DOHH2 (cell line): ENCODE data around the gene HOXB1.

Experiments
- H3F3A ChIP-seq: fragments of 200-600 bp; sonication (generic), shearing (Covaris generic); 2 replicates; pipeline ENCODE4 v1.6.0; 2016; ENCODE audit warnings: antibody characterized with exemption, mild to moderate bottlenecking; ENCODE audit not compliant: control insufficient read depth, insufficient read depth
- H3K27ac ChIP-seq: fragments of 200-600 bp; sonication (generic); 2 replicates; pipeline ENCODE4 v1.5.1; 2014; ENCODE audit warnings: low read depth, mild to moderate bottlenecking, low read length, moderate library complexity
- H3K27me3 ChIP-seq: fragments of 200-600 bp; sonication (generic); 2 replicates; pipeline ENCODE4 v1.6.1; 2014; ENCODE audit warnings: mild to moderate bottlenecking, low read length, mixed read lengths; ENCODE audit not compliant: control insufficient read depth
- H3K36me3 ChIP-seq: fragments of 200-600 bp; sonication (generic); 2 replicates; pipeline ENCODE4 v1.6.1; 2014; ENCODE audit warnings: mild to moderate bottlenecking, low read length, moderate library complexity, mixed read lengths; ENCODE audit not compliant: control insufficient read depth
- H3K4me1 ChIP-seq: fragments of 200-600 bp; sonication (generic); 2 replicates; pipeline ENCODE4 v1.6.1; 2014; ENCODE audit warnings: mild to moderate bottlenecking, low read length, mixed read lengths; ENCODE audit not compliant: control insufficient read depth
- H3K4me2 ChIP-seq: fragments of 200-600 bp; sonication (generic); 2 replicates; pipeline ENCODE4 v1.6.0; 2014; ENCODE audit warnings: mild to moderate bottlenecking, low read length, moderate library complexity
- H3K4me3 ChIP-seq: fragments of 200-600 bp; sonication (generic); 2 replicates; pipeline ENCODE4 v1.5.1; 2014; ENCODE audit warnings: mild to moderate bottlenecking, low read length, mixed read lengths
- H3K79me2 ChIP-seq: fragments of 200-600 bp; sonication (generic); 2 replicates; pipeline ENCODE4 v1.6.1; 2014; ENCODE audit warnings: mild to moderate bottlenecking, low read length, mixed read lengths; ENCODE audit not compliant: control insufficient read depth
- H3K9me2 ChIP-seq: fragments of 200-600 bp; sonication (generic); replicated peaks from 2 replicates; pipeline ENCODE4 v1.6.1; 2014; ENCODE audit warnings: mild to moderate bottlenecking, low read length, mixed read lengths; ENCODE audit not compliant: control insufficient read depth
- H3K9me3 ChIP-seq: fragments of 200-600 bp; sonication (generic); 2 replicates; pipeline ENCODE4 v1.6.1; 2014; ENCODE audit warnings: antibody characterized with exemption, low read length, mixed read lengths; ENCODE audit not compliant: control insufficient read depth, insufficient read depth
- H4K20me1 ChIP-seq: fragments of 200-600 bp; sonication (generic); 2 replicates; pipeline ENCODE4 v1.6.0; 2014; ENCODE audit warnings: low read depth, mild to moderate bottlenecking, antibody characterized with exemption, low read length, moderate library complexity; ENCODE audit not compliant: control insufficient read depth, insufficient read depth
- CTCF ChIP-seq: fragments of 200-600 bp; sonication (generic); IDR thresholded peaks from one replicate; pipeline ENCODE4 v1.5.1; 2014; ENCODE audit warnings: antibody characterized with exemption, mild to moderate bottlenecking, low read depth, low read length; ENCODE audit not compliant: poor library complexity, severe bottlenecking
- EZH2phosphoT487 ChIP-seq: fragments of 200-600 bp; sonication (generic); IDR thresholded peaks from 2 replicates; pipeline ENCODE4 v1.6.1; 2017; ENCODE audit warnings: borderline replicate concordance, mild to moderate bottlenecking, antibody characterized with exemption, low read length, moderate library complexity, mixed read lengths

HOXB1 gene

GRCh38 chr17:48544349-48545021 is 13.7 kb upstream of the HOXB1 start:
- H4K20me1 ChIP-seq: no peaks in the 10 kb centered on the region
- H3K9me3 ChIP-seq: no peaks in the 10 kb centered on the region
- no peak overlapping the region for H3K4me2 ChIP-seq
- H3K4me3 ChIP-seq: no peak overlapping the region
- H3K27me3 ChIP-seq: peaks cover 71% of the 10 kb centered on the region
- no peak for TF ChIP-seq CTCF
- TF ChIP-seq EZH2phosphoT487: no peak; the same call in 1 of the 2 replicates
- no peak overlapping the region for H3K27ac ChIP-seq
- H3K4me1 ChIP-seq: no peaks in the 10 kb centered on the region
- no peaks in the 10 kb centered on the region for H3K79me2 ChIP-seq
- H3K36me3 ChIP-seq: no peaks in the 10 kb centered on the region
- no peaks in the 10 kb centered on the region for H3F3A ChIP-seq
- no peaks in the 10 kb centered on the region for H3K9me2 ChIP-seq

DNA sequence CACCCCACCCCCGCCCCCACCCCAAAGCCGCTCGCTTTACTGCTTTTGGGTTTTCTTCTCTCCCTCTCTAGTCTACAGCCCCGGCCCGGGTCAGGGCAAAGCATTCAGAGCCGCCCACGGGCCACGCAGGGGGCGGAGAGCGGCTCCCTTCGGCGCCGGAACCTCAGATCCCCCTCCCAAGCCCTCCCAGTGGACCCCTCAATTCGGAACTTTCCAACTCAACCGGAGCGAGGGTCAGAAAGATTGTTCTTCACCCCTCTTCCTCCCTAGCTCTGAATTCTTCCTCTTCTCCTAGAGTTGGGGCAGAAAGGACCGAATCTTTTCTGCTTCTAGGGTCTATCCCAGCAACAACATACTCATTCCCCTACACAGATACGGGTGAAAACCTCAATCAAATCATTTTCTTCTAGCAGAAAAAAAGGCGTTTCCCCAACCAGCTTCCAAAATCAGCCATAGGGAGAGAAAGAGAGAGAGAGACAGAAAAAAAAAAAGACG is 13.1 kb upstream of the HOXB1 start:
- H3K27ac ChIP-seq: no peak overlapping the region
- H3K4me2 ChIP-seq: no peak overlapping the region
- no peaks in the 10 kb centered on the region for H3K36me3 ChIP-seq
- H3F3A ChIP-seq: no peaks in the 10 kb centered on the region
- TF ChIP-seq CTCF (no peak), EZH2phosphoT487 (peak; percentile 56)
- peaks cover 71% of the 10 kb centered on the region for H3K27me3 ChIP-seq
- H3K4me3 ChIP-seq: no peak overlapping the region
- no peaks in the 10 kb centered on the region for H3K4me1 ChIP-seq
- H4K20me1 ChIP-seq: no peaks in the 10 kb centered on the region
- no peaks in the 10 kb centered on the region for H3K9me3 ChIP-seq
- no peaks in the 10 kb centered on the region for H3K9me2 ChIP-seq
- no peaks in the 10 kb centered on the region for H3K79me2 ChIP-seq

DNA sequence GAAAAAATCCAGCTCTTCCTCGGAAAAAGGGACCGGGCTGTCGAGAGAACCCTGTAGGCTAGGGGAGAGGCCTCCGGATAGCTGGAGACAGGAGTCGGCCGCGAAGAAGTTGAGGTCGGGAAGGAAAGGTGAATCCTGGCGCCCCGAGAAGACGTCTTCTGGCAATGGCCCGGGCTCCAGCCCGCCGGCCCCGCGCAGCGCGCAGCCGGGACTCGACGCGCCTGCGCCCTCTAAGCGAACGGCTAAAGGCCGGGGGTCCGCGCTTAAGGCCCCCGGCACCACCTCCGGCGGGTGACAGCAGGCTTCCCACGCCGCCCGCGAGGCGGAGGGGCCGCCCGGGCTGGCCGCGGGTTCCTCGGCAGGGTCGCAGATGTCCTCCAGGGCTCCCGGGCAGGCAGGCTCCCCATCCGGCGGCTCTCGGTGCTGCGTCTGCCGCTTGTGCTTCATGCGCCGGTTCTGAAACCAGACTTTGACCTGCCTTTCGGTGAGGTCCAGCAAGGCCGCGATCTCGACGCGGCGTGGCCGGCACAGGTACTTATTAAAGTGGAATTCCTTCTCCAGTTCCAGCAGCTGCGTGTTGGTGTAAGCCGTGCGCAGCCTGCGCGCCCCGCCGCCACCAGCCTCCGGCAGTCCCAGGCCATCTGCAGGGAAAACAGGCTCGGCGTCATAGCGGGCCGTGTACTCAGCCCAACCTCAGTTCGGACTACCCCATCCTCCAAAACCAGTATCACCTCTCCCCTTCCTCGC is 12.5 kb upstream of the HOXB1 start:
- Histone ChIP-seq H3K4me2 (no peak overlapping the region), H3K4me1 (no peaks in the 10 kb centered on the region), H3K9me2 (no peaks in the 10 kb centered on the region), H3K9me3 (no peaks in the 10 kb centered on the region), H3F3A (no peaks in the 10 kb centered on the region), H3K79me2 (no peaks in the 10 kb centered on the region), H4K20me1 (no peaks in the 10 kb centered on the region), H3K4me3 (no peak overlapping the region), H3K36me3 (no peaks in the 10 kb centered on the region), H3K27me3 (peaks cover 71% of the 10 kb centered on the region), H3K27ac (no peak overlapping the region)
- TF ChIP-seq CTCF: no peak
- peak; percentile 87; the same call in 1 of the 2 replicates for TF ChIP-seq EZH2phosphoT487
